ENCODE results near the gene TPO.
"Not testable (repeated sequence)": the region's sequence is repeated elsewhere in the genome, so short reads cannot be mapped to it uniquely, and the experiment has no call there.

Gene TPO

GRCh38 chr2:1505031-1505441, 91.8 kb downstream of the TPO start:
- DNase-seq: no peak

- no peak for DNase-seq
These were observed 96.2 kb downstream of the TPO start for GRCh38 chr2:1509271-1510065.

- no peak for DNase-seq
These were observed 96.9 kb downstream of the TPO start for GRCh38 chr2:1510176-1510575.

GRCh38 chr2:1511455-1511854, 98.2 kb downstream of the TPO start:
- DNase-seq: no peak

GRCh38 chr2:1512321-1513289, 99.3 kb downstream of the TPO start:
- no peak for DNase-seq

GRCh38 chr2:1514391-1515072, 101.3 kb downstream of the TPO start:
- DNase-seq: no peak

GRCh38 chr2:1515073-1515430, 101.8 kb downstream of the TPO start:
- DNase-seq: no peak

GRCh38 chr2:1515986-1516797, 102.9 kb downstream of the TPO start:
- no peak for DNase-seq

- DNase-seq: no peak
These were observed 103.5 kb downstream of the TPO start for GRCh38 chr2:1516798-1517060.

- DNase-seq: not testable (repeated sequence)
These were observed 104.0 kb downstream of the TPO start for GRCh38 chr2:1517291-1517690.

- no peak for DNase-seq
These were observed 104.5 kb downstream of the TPO start for GRCh38 chr2:1517786-1518185.

GRCh38 chr2:1518331-1518803, 105.1 kb downstream of the TPO start:
- DNase-seq: no peak

- DNase-seq: no peak
These were observed 105.7 kb downstream of the TPO start for GRCh38 chr2:1518867-1519530.

GRCh38 chr2:1521191-1521877, 108.1 kb downstream of the TPO start:
- DNase-seq: no peak

- DNase-seq: no peak
These were observed 108.9 kb downstream of the TPO start for GRCh38 chr2:1521878-1522830.

- DNase-seq: no peak
These were observed 114.1 kb downstream of the TPO start for GRCh38 chr2:1527153-1527992.

GRCh38 chr2:1528273-1529064, 115.2 kb downstream of the TPO start:
- DNase-seq: no peak

GRCh38 chr2:1538663-1539062, 125.4 kb downstream of the TPO start:
- no peak for DNase-seq

All from activated CD8-positive, alpha-beta memory T cell treated with anti-CD3 and anti-CD28 coated beads, Interleukin-2, amount 50 U/mL, for 4 hours (primary cell).